SK-N-SH treated with all-trans-retinoic acid at 6 μM for 48 hours (cell line): ENCODE measurements around the gene MCRIP2.

Source experiments
- ARNTL ChIP-seq: fragments of 450-650 bp; formaldehyde crosslinking; IDR thresholded peaks from 2 replicates; pipeline ENCODE4 v1.5.0; 2020; ENCODE audit warnings: low read depth, mild to moderate bottlenecking, moderate library complexity, borderline replicate concordance
- CSRNP3 ChIP-seq: fragments of 250-450 bp; sonication (Bioruptor Pico); IDR thresholded peaks from 2 replicates; pipeline ENCODE4 v1.5.1; 2021; ENCODE audit warnings: mild to moderate bottlenecking, moderate library complexity
- POU6F1 ChIP-seq: fragments of 250-450 bp; sonication (Bioruptor Pico); IDR thresholded peaks from 2 replicates; pipeline ENCODE4 v1.8.0; 2021; ENCODE audit warnings: low read depth, mild to moderate bottlenecking, moderate library complexity, borderline replicate concordance
- RARB ChIP-seq: fragments of 250-450 bp; sonication (Bioruptor Pico); IDR thresholded peaks from 2 replicates; pipeline ENCODE4 v1.8.0; 2021; ENCODE audit warnings: mild to moderate bottlenecking, moderate library complexity
- ZFP3 ChIP-seq: fragments of 250-450 bp; sonication (Bioruptor Pico); IDR thresholded peaks from 2 replicates; pipeline ENCODE4 v1.5.0; 2020; ENCODE audit warnings: mild to moderate bottlenecking, moderate library complexity
- ZFP30 ChIP-seq: fragments of 450-650 bp; formaldehyde crosslinking; IDR thresholded peaks from 2 replicates; pipeline ENCODE4 v1.5.0; 2022; ENCODE audit warnings: mild to moderate bottlenecking, moderate library complexity

GRCh38 chr16:670485-671352, 29.1 kb downstream of the MCRIP2 start:
- TF ChIP-seq ZFP3 (CRISPR knock-in tag) (no peak), ZFP30 (no peak), POU6F1 (CRISPR knock-in tag) (no peak), RARB (CRISPR knock-in tag) (no peak), CSRNP3 (CRISPR knock-in tag) (no peak), ARNTL (CRISPR knock-in tag) (no peak)
